GM19468 (cell line): ENCODE measurements around the gene JARID2.
"Not testable (repeated sequence)": the region's sequence is repeated elsewhere in the genome, so short reads cannot be mapped to it uniquely, and the experiment has no call there.

Source experiments
- ATAC-seq: cut with Tn5 transposase; IDR thresholded peaks from one replicate; pipeline ENCODE4 v1.9.1; 2021; ENCODE audit warnings: mild to moderate bottlenecking, moderate library complexity, moderate number of reproducible peaks; ENCODE audit not compliant: unreplicated experiment; ENCODE audit errors: extremely low read depth

Gene JARID2

GRCh38 chr6:15304337-15305042 lies 58.6 kb downstream of the JARID2 start:
- ATAC-seq, result no peak

- no peak for ATAC-seq
These were observed 59.6 kb downstream of the JARID2 start for GRCh38 chr6:15305496-15305895.

GRCh38 chr6:15305909-15306308 lies 60.0 kb downstream of the JARID2 start:
- no peak for ATAC-seq

- ATAC-seq, result no peak
These were observed 62.8 kb downstream of the JARID2 start for GRCh38 chr6:15308435-15309213.

GRCh38 chr6:15309611-15310283 lies 63.9 kb downstream of the JARID2 start:
- ATAC-seq, result no peak

- ATAC-seq, result no peak
These were observed 64.8 kb downstream of the JARID2 start for GRCh38 chr6:15310680-15311079.

GRCh38 chr6:15312500-15312899 lies 66.6 kb downstream of the JARID2 start:
- no peak for ATAC-seq

- no peak for ATAC-seq
These were observed 67.5 kb downstream of the JARID2 start for GRCh38 chr6:15313367-15313766.

GRCh38 chr6:15316754-15317153 lies 70.9 kb downstream of the JARID2 start:
- ATAC-seq, result no peak

- ATAC-seq, result no peak
These were observed 71.4 kb downstream of the JARID2 start for GRCh38 chr6:15317251-15317650.

GRCh38 chr6:15317934-15318902 lies 72.3 kb downstream of the JARID2 start:
- ATAC-seq, result no peak

- no peak for ATAC-seq
These were observed 73.8 kb downstream of the JARID2 start for GRCh38 chr6:15319677-15320076.

GRCh38 chr6:15320693-15321092 lies 74.8 kb downstream of the JARID2 start:
- ATAC-seq, result no peak

- ATAC-seq, result no peak
These were observed 76.3 kb downstream of the JARID2 start for GRCh38 chr6:15322184-15322583.

GRCh38 chr6:15322781-15323536 lies 77.1 kb downstream of the JARID2 start:
- no peak for ATAC-seq

- ATAC-seq, result not testable (repeated sequence)
These were observed 77.7 kb downstream of the JARID2 start for GRCh38 chr6:15323611-15324010.

GRCh38 chr6:15324427-15324985 lies 78.6 kb downstream of the JARID2 start:
- ATAC-seq, result no peak

GRCh38 chr6:15325540-15325955 lies 79.7 kb downstream of the JARID2 start:
- ATAC-seq, result no peak

GRCh38 chr6:15326067-15326614 lies 80.3 kb downstream of the JARID2 start:
- no peak for ATAC-seq
